ENCODE measurements around the gene NT5E. TPM values are rescaled to one million over a fixed set of nuclear protein-coding genes. Genes with fewer than 3 reads are reported as not detected.

Gene NT5E
- total and polyA plus RNA-seq, 4 donors = 13.5 to 51.5 (median 34.1) TPM

DNA sequence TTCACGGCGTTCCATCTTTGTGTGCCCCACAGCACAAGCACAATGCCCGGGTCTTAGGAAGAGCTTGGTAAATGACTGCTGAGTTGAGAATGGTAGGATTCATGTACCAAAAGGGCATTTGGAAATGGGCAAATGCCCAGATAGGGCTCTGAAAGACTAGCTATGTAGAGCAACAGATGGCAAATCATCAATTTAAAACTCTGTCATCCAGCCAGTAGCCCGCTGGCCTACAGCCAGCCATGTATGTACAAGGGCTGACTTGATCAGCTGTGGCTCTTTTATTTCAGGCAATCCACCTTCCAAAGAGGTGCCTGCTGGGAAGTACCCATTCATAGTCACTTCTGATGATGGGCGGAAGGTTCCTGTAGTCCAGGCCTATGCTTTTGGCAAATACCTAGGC, 35.1 kb downstream of the NT5E start:
- TF ChIP-seq HNF4G (IDR thresholded peaks at IDR 0.05) = no peak
- TF ChIP-seq, protein P1, sequence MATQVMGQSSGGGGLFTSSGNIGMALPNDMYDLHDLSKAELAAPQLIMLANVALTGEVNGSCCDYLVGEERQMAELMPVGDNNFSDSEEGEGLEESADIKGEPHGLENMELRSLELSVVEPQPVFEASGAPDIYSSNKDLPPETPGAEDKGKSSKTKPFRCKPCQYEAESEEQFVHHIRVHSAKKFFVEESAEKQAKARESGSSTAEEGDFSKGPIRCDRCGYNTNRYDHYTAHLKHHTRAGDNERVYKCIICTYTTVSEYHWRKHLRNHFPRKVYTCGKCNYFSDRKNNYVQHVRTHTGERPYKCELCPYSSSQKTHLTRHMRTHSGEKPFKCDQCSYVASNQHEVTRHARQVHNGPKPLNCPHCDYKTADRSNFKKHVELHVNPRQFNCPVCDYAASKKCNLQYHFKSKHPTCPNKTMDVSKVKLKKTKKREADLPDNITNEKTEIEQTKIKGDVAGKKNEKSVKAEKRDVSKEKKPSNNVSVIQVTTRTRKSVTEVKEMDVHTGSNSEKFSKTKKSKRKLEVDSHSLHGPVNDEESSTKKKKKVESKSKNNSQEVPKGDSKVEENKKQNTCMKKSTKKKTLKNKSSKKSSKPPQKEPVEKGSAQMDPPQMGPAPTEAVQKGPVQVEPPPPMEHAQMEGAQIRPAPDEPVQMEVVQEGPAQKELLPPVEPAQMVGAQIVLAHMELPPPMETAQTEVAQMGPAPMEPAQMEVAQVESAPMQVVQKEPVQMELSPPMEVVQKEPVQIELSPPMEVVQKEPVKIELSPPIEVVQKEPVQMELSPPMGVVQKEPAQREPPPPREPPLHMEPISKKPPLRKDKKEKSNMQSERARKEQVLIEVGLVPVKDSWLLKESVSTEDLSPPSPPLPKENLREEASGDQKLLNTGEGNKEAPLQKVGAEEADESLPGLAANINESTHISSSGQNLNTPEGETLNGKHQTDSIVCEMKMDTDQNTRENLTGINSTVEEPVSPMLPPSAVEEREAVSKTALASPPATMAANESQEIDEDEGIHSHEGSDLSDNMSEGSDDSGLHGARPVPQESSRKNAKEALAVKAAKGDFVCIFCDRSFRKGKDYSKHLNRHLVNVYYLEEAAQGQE (IDR thresholded peaks at IDR 0.05) = no peak
- TF ChIP-seq RXRA (IDR thresholded peaks at IDR 0.05) = no peak
- no peak for TF ChIP-seq HNF4A (conservative IDR thresholded peaks at IDR 0.05)
- TF ChIP-seq YY1 (IDR thresholded peaks at IDR 0.05) = no peak
- no peak for TF ChIP-seq RAD21 (IDR thresholded peaks at IDR 0.05)
- TF ChIP-seq SP1 (IDR thresholded peaks at IDR 0.05) = no peak
- TF ChIP-seq NR2F2 (IDR thresholded peaks at IDR 0.05) = no peak
- no peak for TF ChIP-seq GABPA (IDR thresholded peaks at IDR 0.05 in 1 of 2, conservative IDR thresholded peaks at IDR 0.05 in 1 of 2)
- TF ChIP-seq, protein P2, sequence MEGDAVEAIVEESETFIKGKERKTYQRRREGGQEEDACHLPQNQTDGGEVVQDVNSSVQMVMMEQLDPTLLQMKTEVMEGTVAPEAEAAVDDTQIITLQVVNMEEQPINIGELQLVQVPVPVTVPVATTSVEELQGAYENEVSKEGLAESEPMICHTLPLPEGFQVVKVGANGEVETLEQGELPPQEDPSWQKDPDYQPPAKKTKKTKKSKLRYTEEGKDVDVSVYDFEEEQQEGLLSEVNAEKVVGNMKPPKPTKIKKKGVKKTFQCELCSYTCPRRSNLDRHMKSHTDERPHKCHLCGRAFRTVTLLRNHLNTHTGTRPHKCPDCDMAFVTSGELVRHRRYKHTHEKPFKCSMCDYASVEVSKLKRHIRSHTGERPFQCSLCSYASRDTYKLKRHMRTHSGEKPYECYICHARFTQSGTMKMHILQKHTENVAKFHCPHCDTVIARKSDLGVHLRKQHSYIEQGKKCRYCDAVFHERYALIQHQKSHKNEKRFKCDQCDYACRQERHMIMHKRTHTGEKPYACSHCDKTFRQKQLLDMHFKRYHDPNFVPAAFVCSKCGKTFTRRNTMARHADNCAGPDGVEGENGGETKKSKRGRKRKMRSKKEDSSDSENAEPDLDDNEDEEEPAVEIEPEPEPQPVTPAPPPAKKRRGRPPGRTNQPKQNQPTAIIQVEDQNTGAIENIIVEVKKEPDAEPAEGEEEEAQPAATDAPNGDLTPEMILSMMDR (IDR thresholded peaks at IDR 0.05; ENCODE audit: low read depth, low read length, missing input control) = no peak
- no peak for TF ChIP-seq FOXA2 (IDR thresholded peaks at IDR 0.05)
- TF ChIP-seq EGR1 (IDR thresholded peaks at IDR 0.05; ENCODE audit: low read depth in 2 of 2) = no peak
- no peak for TF ChIP-seq TAF1 (conservative IDR thresholded peaks at IDR 0.05)
- no peaks in the 10 kb centered on the region for H3K27me3 ChIP-seq (ENCODE audit: control insufficient read depth in 4 of 4, insufficient read depth in 4 of 4, low read length in 3 of 4)
- H3K4me3 ChIP-seq (ENCODE audit: low read depth in 1 of 3, low read length in 3 of 3) = no peak overlapping the region
- no peaks in the 10 kb centered on the region for H3K9me3 ChIP-seq (ENCODE audit: control insufficient read depth in 4 of 4, low read length in 3 of 4)
- no peaks in the 10 kb centered on the region for H3K4me1 ChIP-seq (ENCODE audit: control insufficient read depth in 4 of 4, insufficient read depth in 4 of 4, low read length in 3 of 4)
- DNase-seq (ENCODE audit: low spot score) = no peak
- H3K9ac ChIP-seq (ENCODE audit: low read depth in 1 of 2, low read length in 2 of 2) = no peak overlapping the region
- peaks cover 0 to 11% (median 9%) of the 10 kb centered on the region in 4 donors for H3K36me3 ChIP-seq (ENCODE audit: control insufficient read depth in 4 of 4, insufficient read depth in 3 of 4, low read depth in 1 of 4, low read length in 3 of 4)
- WGBS = 94% methylated on average over 5 of the region's 5 CpGs
- no peak overlapping the region for H3K27ac ChIP-seq (ENCODE audit: low read depth in 1 of 2, low read length in 2 of 2)

DNA sequence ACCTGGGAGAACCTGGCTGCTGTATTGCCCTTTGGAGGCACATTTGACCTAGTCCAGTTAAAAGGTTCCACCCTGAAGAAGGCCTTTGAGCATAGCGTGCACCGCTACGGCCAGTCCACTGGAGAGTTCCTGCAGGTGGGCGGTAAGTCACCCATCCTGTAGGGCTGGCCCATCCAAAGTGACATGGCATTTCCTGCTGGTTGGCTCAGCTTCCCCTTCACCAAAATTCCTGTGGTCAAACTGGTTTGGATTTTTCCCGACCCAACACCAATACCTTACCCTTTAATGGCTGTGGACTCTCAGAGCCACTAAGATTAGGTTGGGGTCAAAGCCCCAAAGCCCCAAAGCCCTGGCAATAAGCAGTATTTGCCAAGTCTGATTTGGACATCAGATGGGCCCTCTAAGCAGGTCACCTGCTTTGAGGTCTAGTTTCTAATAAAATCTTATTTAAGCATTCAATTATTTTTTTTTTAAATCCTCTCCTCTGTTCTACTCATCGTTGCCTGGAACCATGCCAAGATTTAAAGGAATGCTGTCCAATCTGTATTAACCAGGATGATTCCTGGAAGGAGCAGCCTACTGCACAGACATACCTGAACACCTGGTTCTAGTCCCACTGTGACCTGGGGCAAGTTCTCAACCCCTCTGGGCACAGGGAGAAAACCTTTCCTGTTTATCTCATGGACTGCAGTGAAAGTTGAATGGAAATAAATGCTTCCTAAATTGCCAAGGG, 40.8 kb downstream of the NT5E start:
- Histone ChIP-seq H3K27ac (ENCODE audit: low read depth in 1 of 2, low read length in 2 of 2) (no peak overlapping the region), H3K4me1 (ENCODE audit: control insufficient read depth in 4 of 4, insufficient read depth in 4 of 4, low read length in 3 of 4) (peaks cover 0 to 10% (median 0%) of the 10 kb centered on the region in 4 donors), H3K9ac (ENCODE audit: low read depth in 1 of 2, low read length in 2 of 2) (no peak overlapping the region), H3K27me3 (ENCODE audit: control insufficient read depth in 4 of 4, insufficient read depth in 4 of 4, low read length in 3 of 4) (no peaks in the 10 kb centered on the region), H3K9me3 (ENCODE audit: control insufficient read depth in 4 of 4, low read length in 3 of 4) (no peaks in the 10 kb centered on the region), H3K4me3 (ENCODE audit: low read depth in 1 of 3, low read length in 3 of 3) (no peak overlapping the region), H3K36me3 (ENCODE audit: control insufficient read depth in 4 of 4, insufficient read depth in 3 of 4, low read depth in 1 of 4, low read length in 3 of 4) (peaks cover 2 to 37% (median 23%) of the 10 kb centered on the region in 4 donors)
- WGBS = 83% methylated on average over 6 of the region's 6 CpGs
- no peak for DNase-seq (ENCODE audit: low spot score)
- no peak for TF ChIP-seq FOXA2 (IDR thresholded peaks at IDR 0.05)
- TF ChIP-seq, protein P1 (IDR thresholded peaks at IDR 0.05) = no peak
